Measurements from ENCODE around the gene OTP. TPM values are rescaled to one million over a fixed set of nuclear protein-coding genes. Genes with fewer than 3 reads are reported as not detected.

OTP gene
- total RNA-seq (not detected), polyA plus RNA-seq (not detected)

DNA sequence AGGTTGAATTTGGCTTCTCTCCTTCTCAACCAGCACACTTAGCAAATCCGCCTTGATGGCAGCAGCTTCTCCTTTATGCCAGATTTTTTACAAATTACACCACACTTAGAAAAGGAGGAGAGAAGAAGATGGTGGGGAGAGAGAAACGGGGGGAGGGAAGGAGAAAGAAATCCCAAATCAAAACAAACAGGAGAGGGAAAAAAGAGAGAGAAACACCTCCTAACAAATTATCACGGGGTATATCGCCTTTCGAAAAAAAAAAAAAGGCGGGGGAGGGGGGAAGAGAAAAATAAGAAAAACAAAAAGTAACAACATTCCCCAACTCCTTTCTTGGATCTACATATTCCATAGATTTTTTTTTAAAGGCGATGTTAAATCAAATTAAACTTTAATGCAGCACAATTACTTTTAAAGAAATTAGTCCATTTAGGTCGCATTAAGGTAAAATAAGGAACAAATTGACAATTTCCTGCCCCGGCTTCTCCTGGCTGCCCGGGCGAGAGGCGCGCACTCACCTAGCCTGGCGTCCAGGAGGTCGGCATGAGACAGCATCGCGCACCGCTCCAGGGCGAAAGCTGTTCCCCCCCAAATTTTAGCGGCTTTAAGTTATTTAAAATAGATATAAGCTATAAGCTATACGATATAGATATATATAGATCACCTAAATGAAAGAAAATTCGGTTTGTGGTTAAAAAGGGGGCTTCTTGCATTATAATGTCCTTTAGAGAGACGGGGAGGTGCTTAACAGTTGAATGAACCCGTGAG, at the start of gene OTP:
OTP (minus strand) TSS at position 716 of the 765 bp plus-strand sequence; CDS start at position 552, 164 bp downstream.
- H3K36me3 ChIP-seq (ENCODE audit: control insufficient read depth in 4 of 4, insufficient read depth in 3 of 4, low read depth in 1 of 4, low read length in 3 of 4) = no peaks in the 10 kb centered on the region
- H3K9ac ChIP-seq (ENCODE audit: low read depth in 1 of 2, low read length in 2 of 2) = no peak within 1 kb of the TSS
- 12% methylated on average over 24 of the region's 24 CpGs for WGBS
- peaks cover 11 to 62% (median 34%) of the 10 kb centered on the region in 4 donors for H3K27me3 ChIP-seq (ENCODE audit: control insufficient read depth in 4 of 4, insufficient read depth in 4 of 4, low read length in 3 of 4)
- DNase-seq (ENCODE audit: low spot score) = no peak
- H3K9me3 ChIP-seq (ENCODE audit: control insufficient read depth in 4 of 4, low read length in 3 of 4) = peaks cover 0 to 24% (median 2%) of the 10 kb centered on the region in 4 donors
- no peak within 1 kb of the TSS for H3K27ac ChIP-seq (ENCODE audit: low read depth in 1 of 2, low read length in 2 of 2)
- peaks cover 0 to 15% (median 8%) of the 10 kb centered on the region in 4 donors for H3K4me1 ChIP-seq (ENCODE audit: control insufficient read depth in 4 of 4, insufficient read depth in 4 of 4, low read length in 3 of 4)
- no peak within 1 kb of the TSS for H3K4me3 ChIP-seq (ENCODE audit: low read depth in 1 of 3, low read length in 3 of 3)
- TF ChIP-seq, protein P1, sequence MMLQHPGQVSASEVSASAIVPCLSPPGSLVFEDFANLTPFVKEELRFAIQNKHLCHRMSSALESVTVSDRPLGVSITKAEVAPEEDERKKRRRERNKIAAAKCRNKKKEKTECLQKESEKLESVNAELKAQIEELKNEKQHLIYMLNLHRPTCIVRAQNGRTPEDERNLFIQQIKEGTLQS (IDR thresholded peaks at IDR 0.05) = no peak
- TF ChIP-seq FOXA2 (IDR thresholded peaks at IDR 0.05) (no peak), FOXA1 (IDR thresholded peaks at IDR 0.05) (no peak), GABPA (IDR thresholded peaks at IDR 0.05 in 1 of 2, conservative IDR thresholded peaks at IDR 0.05 in 1 of 2) (no peak)

DNA sequence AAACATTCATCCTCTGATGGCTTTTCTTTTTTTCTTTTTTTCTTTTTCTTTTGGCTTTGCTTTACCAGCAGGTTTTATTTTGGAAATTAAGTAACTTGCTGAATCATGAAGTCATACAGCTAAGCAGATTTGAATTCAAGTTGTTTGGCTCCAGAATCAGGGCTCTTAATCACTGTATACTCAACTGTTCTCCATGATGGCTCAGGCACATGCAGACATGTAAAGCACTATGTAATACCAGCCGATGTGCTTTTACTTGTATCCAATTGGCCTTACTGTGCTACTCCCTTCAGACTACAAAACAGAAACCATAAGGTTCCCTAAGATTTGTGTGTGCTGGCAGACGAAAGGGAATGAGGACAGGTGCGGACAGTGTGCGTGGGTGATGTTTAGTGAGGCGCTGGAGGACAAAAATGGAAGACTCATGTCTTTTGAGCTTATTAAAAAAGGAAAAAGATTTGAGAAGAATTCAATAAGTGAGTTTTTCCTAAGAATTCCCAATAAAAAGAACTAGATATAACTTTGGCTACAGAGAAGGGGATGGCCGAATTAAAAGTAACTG, 44.7 kb upstream of the OTP start:
- 94% methylated on average over 6 of the region's 6 CpGs for WGBS
- Histone ChIP-seq H3K27ac (ENCODE audit: low read depth in 1 of 2, low read length in 2 of 2) (no peak overlapping the region), H3K9ac (ENCODE audit: low read depth in 1 of 2, low read length in 2 of 2) (no peak overlapping the region), H3K9me3 (ENCODE audit: control insufficient read depth in 4 of 4, low read length in 3 of 4) (no peaks in the 10 kb centered on the region), H3K27me3 (ENCODE audit: control insufficient read depth in 4 of 4, insufficient read depth in 4 of 4, low read length in 3 of 4) (no peaks in the 10 kb centered on the region), H3K4me1 (ENCODE audit: control insufficient read depth in 4 of 4, insufficient read depth in 4 of 4, low read length in 3 of 4) (no peaks in the 10 kb centered on the region), H3K36me3 (ENCODE audit: control insufficient read depth in 4 of 4, insufficient read depth in 3 of 4, low read depth in 1 of 4, low read length in 3 of 4) (peaks cover 0 to 2% (median 0%) of the 10 kb centered on the region in 4 donors), H3K4me3 (ENCODE audit: low read depth in 1 of 3, low read length in 3 of 3) (no peak overlapping the region)
- DNase-seq (ENCODE audit: low spot score) = no peak
- TF ChIP-seq GABPA (IDR thresholded peaks at IDR 0.05 in 1 of 2, conservative IDR thresholded peaks at IDR 0.05 in 1 of 2) (no peak), TAF1 (conservative IDR thresholded peaks at IDR 0.05) (no peak), HNF4G (IDR thresholded peaks at IDR 0.05) (no peak), JUND (IDR thresholded peaks at IDR 0.05) (no peak), EGR1 (IDR thresholded peaks at IDR 0.05; ENCODE audit: low read depth in 2 of 2) (no peak), SP1 (IDR thresholded peaks at IDR 0.05) (no peak), RXRA (IDR thresholded peaks at IDR 0.05) (no peak), YY1 (IDR thresholded peaks at IDR 0.05) (no peak), FOXA1 (IDR thresholded peaks at IDR 0.05) (no peak), HNF4A (conservative IDR thresholded peaks at IDR 0.05) (no peak), FOXA2 (IDR thresholded peaks at IDR 0.05) (no peak), NR2F2 (IDR thresholded peaks at IDR 0.05) (no peak)
- TF ChIP-seq, protein P2, sequence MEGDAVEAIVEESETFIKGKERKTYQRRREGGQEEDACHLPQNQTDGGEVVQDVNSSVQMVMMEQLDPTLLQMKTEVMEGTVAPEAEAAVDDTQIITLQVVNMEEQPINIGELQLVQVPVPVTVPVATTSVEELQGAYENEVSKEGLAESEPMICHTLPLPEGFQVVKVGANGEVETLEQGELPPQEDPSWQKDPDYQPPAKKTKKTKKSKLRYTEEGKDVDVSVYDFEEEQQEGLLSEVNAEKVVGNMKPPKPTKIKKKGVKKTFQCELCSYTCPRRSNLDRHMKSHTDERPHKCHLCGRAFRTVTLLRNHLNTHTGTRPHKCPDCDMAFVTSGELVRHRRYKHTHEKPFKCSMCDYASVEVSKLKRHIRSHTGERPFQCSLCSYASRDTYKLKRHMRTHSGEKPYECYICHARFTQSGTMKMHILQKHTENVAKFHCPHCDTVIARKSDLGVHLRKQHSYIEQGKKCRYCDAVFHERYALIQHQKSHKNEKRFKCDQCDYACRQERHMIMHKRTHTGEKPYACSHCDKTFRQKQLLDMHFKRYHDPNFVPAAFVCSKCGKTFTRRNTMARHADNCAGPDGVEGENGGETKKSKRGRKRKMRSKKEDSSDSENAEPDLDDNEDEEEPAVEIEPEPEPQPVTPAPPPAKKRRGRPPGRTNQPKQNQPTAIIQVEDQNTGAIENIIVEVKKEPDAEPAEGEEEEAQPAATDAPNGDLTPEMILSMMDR (IDR thresholded peaks at IDR 0.05; ENCODE audit: low read depth, low read length, missing input control) = no peak
- TF ChIP-seq, protein P3, sequence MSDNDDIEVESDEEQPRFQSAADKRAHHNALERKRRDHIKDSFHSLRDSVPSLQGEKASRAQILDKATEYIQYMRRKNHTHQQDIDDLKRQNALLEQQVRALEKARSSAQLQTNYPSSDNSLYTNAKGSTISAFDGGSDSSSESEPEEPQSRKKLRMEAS (IDR thresholded peaks at IDR 0.05) = no peak
- TF ChIP-seq, protein P4, sequence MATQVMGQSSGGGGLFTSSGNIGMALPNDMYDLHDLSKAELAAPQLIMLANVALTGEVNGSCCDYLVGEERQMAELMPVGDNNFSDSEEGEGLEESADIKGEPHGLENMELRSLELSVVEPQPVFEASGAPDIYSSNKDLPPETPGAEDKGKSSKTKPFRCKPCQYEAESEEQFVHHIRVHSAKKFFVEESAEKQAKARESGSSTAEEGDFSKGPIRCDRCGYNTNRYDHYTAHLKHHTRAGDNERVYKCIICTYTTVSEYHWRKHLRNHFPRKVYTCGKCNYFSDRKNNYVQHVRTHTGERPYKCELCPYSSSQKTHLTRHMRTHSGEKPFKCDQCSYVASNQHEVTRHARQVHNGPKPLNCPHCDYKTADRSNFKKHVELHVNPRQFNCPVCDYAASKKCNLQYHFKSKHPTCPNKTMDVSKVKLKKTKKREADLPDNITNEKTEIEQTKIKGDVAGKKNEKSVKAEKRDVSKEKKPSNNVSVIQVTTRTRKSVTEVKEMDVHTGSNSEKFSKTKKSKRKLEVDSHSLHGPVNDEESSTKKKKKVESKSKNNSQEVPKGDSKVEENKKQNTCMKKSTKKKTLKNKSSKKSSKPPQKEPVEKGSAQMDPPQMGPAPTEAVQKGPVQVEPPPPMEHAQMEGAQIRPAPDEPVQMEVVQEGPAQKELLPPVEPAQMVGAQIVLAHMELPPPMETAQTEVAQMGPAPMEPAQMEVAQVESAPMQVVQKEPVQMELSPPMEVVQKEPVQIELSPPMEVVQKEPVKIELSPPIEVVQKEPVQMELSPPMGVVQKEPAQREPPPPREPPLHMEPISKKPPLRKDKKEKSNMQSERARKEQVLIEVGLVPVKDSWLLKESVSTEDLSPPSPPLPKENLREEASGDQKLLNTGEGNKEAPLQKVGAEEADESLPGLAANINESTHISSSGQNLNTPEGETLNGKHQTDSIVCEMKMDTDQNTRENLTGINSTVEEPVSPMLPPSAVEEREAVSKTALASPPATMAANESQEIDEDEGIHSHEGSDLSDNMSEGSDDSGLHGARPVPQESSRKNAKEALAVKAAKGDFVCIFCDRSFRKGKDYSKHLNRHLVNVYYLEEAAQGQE (IDR thresholded peaks at IDR 0.05) = no peak
- TF ChIP-seq, protein P5, sequence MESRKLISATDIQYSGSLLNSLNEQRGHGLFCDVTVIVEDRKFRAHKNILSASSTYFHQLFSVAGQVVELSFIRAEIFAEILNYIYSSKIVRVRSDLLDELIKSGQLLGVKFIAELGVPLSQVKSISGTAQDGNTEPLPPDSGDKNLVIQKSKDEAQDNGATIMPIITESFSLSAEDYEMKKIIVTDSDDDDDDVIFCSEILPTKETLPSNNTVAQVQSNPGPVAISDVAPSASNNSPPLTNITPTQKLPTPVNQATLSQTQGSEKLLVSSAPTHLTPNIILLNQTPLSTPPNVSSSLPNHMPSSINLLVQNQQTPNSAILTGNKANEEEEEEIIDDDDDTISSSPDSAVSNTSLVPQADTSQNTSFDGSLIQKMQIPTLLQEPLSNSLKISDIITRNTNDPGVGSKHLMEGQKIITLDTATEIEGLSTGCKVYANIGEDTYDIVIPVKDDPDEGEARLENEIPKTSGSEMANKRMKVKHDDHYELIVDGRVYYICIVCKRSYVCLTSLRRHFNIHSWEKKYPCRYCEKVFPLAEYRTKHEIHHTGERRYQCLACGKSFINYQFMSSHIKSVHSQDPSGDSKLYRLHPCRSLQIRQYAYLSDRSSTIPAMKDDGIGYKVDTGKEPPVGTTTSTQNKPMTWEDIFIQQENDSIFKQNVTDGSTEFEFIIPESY (IDR thresholded peaks at IDR 0.05) = no peak
- TF ChIP-seq, protein P1 (IDR thresholded peaks at IDR 0.05) = no peak
